A204.1 (cell line): ENCODE data around the gene C5AR2.
"Not testable (repeated sequence)": the region's sequence is repeated elsewhere in the genome, so short reads cannot be mapped to it uniquely, and the experiment has no call there.

Experiments
- FAIRE-seq: peaks from 2 replicates; lab custom pipeline; 2012; peaks lifted over from hg19 to GRCh38; lab: Jason Lieb, UNC

C5AR2 gene

GRCh38 chr19:47363758-47364531 is 32.0 kb downstream of the C5AR2 start:
- FAIRE-seq, result no peak

GRCh38 chr19:47365455-47365854 is 33.5 kb downstream of the C5AR2 start:
- FAIRE-seq, result not testable (repeated sequence)

GRCh38 chr19:47370045-47370611 is 38.2 kb downstream of the C5AR2 start:
- no peak for FAIRE-seq

GRCh38 chr19:47371261-47371660 is 39.3 kb downstream of the C5AR2 start:
- FAIRE-seq, result no peak

GRCh38 chr19:47372603-47373002 is 40.6 kb downstream of the C5AR2 start:
- no peak for FAIRE-seq

GRCh38 chr19:47373246-47374240 is 41.6 kb downstream of the C5AR2 start:
- FAIRE-seq, result no peak

- no peak for FAIRE-seq
Measured at GRCh38 chr19:47374876-47375693, 43.1 kb downstream of the C5AR2 start.

GRCh38 chr19:47375694-47376588 is 44.0 kb downstream of the C5AR2 start:
- no peak for FAIRE-seq

GRCh38 chr19:47376589-47377144 is 44.7 kb downstream of the C5AR2 start:
- FAIRE-seq, result no peak

- no peak for FAIRE-seq
Measured at GRCh38 chr19:47377208-47377701, 45.3 kb downstream of the C5AR2 start.

GRCh38 chr19:47377801-47378200 is 45.8 kb downstream of the C5AR2 start:
- FAIRE-seq, result no peak

GRCh38 chr19:47378246-47378645 is 46.3 kb downstream of the C5AR2 start:
- no peak for FAIRE-seq

GRCh38 chr19:47379381-47379938 is 47.5 kb downstream of the C5AR2 start:
- FAIRE-seq, result no peak

GRCh38 chr19:47380559-47380958 is 48.6 kb downstream of the C5AR2 start:
- no peak for FAIRE-seq

- no peak for FAIRE-seq
Measured at GRCh38 chr19:47381121-47381520, 49.1 kb downstream of the C5AR2 start.

- FAIRE-seq, result no peak
Measured at GRCh38 chr19:47381653-47382279, 49.8 kb downstream of the C5AR2 start.

- not testable (repeated sequence) for FAIRE-seq
Measured at GRCh38 chr19:47383890-47384289, 51.9 kb downstream of the C5AR2 start.

- FAIRE-seq, result not testable (repeated sequence)
Measured at GRCh38 chr19:47384533-47384932, 52.6 kb downstream of the C5AR2 start.

GRCh38 chr19:47386582-47386981 is 54.6 kb downstream of the C5AR2 start:
- not testable (repeated sequence) for FAIRE-seq
